Osteocyte (in vitro differentiated cells): ENCODE results near the gene TIFAB. TPM values are rescaled to one million over a fixed set of nuclear protein-coding genes. Genes with fewer than 3 reads are reported as not detected.
A peak's percentile ranks its signal among the peaks of the same experiment; 100 is the strongest.

Experiments
- DNase-seq: peaks from one replicate; pipeline ENCODE4 v3.0.0; 2021; ENCODE audit warnings: mixed read lengths; ENCODE audit not compliant: unreplicated experiment; ENCODE audit errors: extremely low spot score
- H3K27ac Mint-ChIP-seq: one replicate; pipeline ENCODE4 v1.8.0; 2021; ENCODE audit warnings: mild to moderate bottlenecking, mixed read lengths; ENCODE audit not compliant: unreplicated experiment
- H3K27me3 Mint-ChIP-seq: one replicate; pipeline ENCODE4 v1.8.0; 2021; ENCODE audit warnings: mixed read lengths; ENCODE audit not compliant: unreplicated experiment
- H3K36me3 Mint-ChIP-seq: one replicate; pipeline ENCODE4 v1.8.0; 2021; ENCODE audit warnings: mixed read lengths; ENCODE audit not compliant: unreplicated experiment
- H3K4me1 Mint-ChIP-seq: one replicate; pipeline ENCODE4 v1.8.0; 2021; ENCODE audit warnings: mixed read lengths; ENCODE audit not compliant: unreplicated experiment
- H3K4me3 Mint-ChIP-seq: one replicate; pipeline ENCODE4 v1.8.0; 2021; ENCODE audit warnings: mild to moderate bottlenecking, moderate library complexity, mixed read lengths; ENCODE audit not compliant: unreplicated experiment
- H3K9me3 Mint-ChIP-seq: one replicate; pipeline ENCODE4 v1.8.0; 2021; ENCODE audit warnings: mixed read lengths; ENCODE audit not compliant: unreplicated experiment
- CTCF ChIP-seq: fragments of 200-600 bp; sonication (generic); IDR thresholded peaks from 2 replicates; pipeline ENCODE4 v1.5.0; 2021; ENCODE audit warnings: antibody characterized with exemption, mild to moderate bottlenecking, moderate library complexity
- total RNA-seq: library from RNA; stranded (reverse); gene quantifications from 2 replicates; pipeline ENCODE4 v1.2.1, GENCODE V29; 2021

The TIFAB gene
- total RNA-seq, 1 donor from 2014 or later, result not detected

- peaks cover 35% of the 10 kb centered on the region for H3K27me3 Mint-ChIP-seq
- TF ChIP-seq CTCF, result no peak
- H3K27ac Mint-ChIP-seq, result no peak overlapping the region
- no peaks in the 10 kb centered on the region for H3K36me3 Mint-ChIP-seq
- no peaks in the 10 kb centered on the region for H3K9me3 Mint-ChIP-seq
- no peak for DNase-seq
- H3K4me1 Mint-ChIP-seq, result peaks cover 6% of the 10 kb centered on the region
- no peak overlapping the region for H3K4me3 Mint-ChIP-seq
Observed at GRCh38 chr5:135405082-135405481, 47.1 kb downstream of the TIFAB start.

GRCh38 chr5:135402031-135402430, 50.1 kb downstream of the TIFAB start:
- Mint-ChIP-seq H3K4me3 (no peak overlapping the region), H3K27ac (no peak overlapping the region), H3K9me3 (no peaks in the 10 kb centered on the region), H3K27me3 (peaks cover 26% of the 10 kb centered on the region), H3K36me3 (no peaks in the 10 kb centered on the region), H3K4me1 (peaks cover 26% of the 10 kb centered on the region)
- no peak for DNase-seq
- no peak for TF ChIP-seq CTCF

- Mint-ChIP-seq H3K27ac (no peak overlapping the region), H3K4me3 (peak overlapping the region; percentile 85), H3K36me3 (no peaks in the 10 kb centered on the region), H3K27me3 (peaks cover 17% of the 10 kb centered on the region), H3K4me1 (peaks cover 27% of the 10 kb centered on the region), H3K9me3 (no peaks in the 10 kb centered on the region)
- no peak for TF ChIP-seq CTCF
- DNase-seq, result no peak
Observed at GRCh38 chr5:135400866-135401265, 51.3 kb downstream of the TIFAB start.

GRCh38 chr5:135399794-135400542, 52.2 kb downstream of the TIFAB start:
- DNase-seq, result no peak
- peaks cover 30% of the 10 kb centered on the region for H3K4me1 Mint-ChIP-seq
- no peaks in the 10 kb centered on the region for H3K36me3 Mint-ChIP-seq
- TF ChIP-seq CTCF, result no peak
- peak overlapping the region; percentile 87 for H3K27ac Mint-ChIP-seq
- peak overlapping the region; percentile 85 for H3K4me3 Mint-ChIP-seq
- H3K27me3 Mint-ChIP-seq, result peaks cover 14% of the 10 kb centered on the region
- H3K9me3 Mint-ChIP-seq, result no peaks in the 10 kb centered on the region

- peak within 1 kb of the TSS; percentile 87 for H3K27ac Mint-ChIP-seq
- peaks cover 10% of the 10 kb centered on the region for H3K27me3 Mint-ChIP-seq
- no peaks in the 10 kb centered on the region for H3K36me3 Mint-ChIP-seq
- peak within 1 kb of the TSS; percentile 85 for H3K4me3 Mint-ChIP-seq
- peaks cover 35% of the 10 kb centered on the region for H3K4me1 Mint-ChIP-seq
- DNase-seq, result peak; percentile 95
- no peak for TF ChIP-seq CTCF
- no peaks in the 10 kb centered on the region for H3K9me3 Mint-ChIP-seq
Observed at GRCh38 chr5:135398855-135399793, 53.0 kb downstream of the TIFAB start, which contains the start of gene MACROH2A1. Gene MACROH2A1, minus strand, starts transcription at chr5:135399231. Its CDS starts 10,138 bp downstream, at chr5:135389093.
